Measurements from ENCODE around the gene ADAR.

ADAR gene

DNA sequence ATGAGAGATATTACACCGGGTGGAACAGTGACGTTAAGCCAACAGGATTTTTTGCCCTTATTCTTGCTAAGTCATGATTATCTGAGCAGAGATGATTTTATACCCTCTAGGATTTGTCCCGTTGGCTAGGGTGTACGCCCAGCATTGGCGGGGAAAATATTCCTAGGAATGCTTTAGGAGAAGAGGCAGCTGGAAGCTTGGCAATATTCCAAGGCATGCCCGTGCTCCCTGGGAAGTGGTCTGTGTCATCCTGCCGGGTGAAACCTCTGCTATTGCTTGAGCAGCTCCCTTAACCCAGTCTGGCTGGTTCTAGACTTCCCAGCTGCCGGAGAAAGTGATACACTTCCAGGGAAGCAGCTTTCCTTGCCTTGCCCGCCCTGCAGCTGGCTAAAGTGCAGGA, 24.2 kb downstream of the ADAR start:
- no peak for DNase-seq

DNA sequence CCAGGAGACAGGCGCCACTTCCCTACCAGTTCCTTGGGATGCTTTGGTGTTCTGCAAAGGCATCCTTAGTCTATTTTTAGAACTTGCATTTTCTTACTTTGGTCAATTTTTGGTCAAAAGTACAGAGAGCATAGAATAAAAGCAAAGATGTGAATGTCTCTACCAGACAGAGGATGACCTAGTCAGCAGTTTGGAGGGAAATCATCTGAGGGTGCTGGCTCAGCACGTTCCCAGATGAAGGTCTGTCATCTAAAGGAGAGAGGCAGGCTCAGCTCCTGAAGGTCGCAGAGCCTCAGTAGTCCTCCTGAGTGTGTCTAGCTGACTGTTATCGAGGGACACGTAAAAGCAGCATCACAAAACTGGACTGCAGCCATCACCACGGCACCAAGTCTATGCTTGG, 25.1 kb downstream of the ADAR start:
- DNase-seq, result no peak

DNA sequence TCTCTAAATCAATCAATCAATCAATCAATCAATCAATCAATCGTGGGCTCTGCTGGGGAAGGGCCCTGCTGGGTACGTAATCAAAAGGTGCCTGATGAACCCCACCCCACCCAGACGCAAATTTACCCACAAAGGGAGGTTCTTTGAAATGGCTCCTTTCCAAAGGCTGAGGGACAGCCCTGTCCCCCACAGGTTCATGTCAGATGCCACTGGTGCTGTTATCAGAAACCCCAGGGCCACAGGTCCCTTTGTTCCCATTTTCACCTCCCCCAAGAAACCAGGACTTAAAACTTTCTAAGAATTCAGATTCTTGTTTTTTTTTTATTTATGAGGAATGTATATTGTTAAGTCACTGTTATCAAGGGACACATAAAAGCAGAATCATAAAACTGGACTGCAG, 26.2 kb downstream of the ADAR start:
- no peak for DNase-seq

DNA sequence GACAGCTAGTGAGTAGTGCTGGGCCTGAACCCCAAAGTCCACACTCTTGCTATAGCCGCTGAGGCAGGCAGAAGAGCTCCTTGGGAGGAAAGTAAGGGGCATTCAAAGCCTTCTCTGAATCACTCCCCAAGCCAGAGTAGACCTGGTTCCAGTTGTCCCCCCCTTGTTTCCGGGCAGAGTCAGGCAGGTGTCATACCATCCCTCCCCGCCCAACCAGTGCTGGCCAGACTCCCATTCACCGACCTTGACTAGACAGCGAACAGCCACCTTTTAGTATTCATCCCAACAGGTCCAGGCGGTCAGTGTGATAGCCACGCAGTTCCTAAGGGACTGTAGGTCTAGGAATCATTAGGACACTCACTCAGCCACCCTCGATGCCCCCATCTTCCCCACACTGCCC, 28.6 kb downstream of the ADAR start:
- DNase-seq, result no peak

DNA sequence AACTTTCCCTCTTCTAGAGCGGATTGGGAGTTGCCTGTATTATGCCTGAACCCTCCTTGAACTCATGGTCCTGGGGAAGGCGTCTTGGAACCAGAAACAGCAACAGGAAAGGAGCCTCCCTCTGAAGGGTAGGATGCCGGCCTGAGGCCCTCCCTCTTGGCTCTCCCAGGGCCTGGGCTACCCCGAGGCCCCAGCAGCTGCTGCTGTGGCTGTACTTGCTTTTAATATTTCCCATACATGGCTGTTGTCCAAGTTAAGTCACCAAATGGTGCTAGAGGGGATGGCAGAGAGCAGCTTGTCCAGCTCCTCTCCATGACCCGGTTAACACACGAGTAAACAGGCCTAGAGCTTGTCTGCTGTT, 29.9 kb downstream of the ADAR start:
- DNase-seq, result no peak

DNA sequence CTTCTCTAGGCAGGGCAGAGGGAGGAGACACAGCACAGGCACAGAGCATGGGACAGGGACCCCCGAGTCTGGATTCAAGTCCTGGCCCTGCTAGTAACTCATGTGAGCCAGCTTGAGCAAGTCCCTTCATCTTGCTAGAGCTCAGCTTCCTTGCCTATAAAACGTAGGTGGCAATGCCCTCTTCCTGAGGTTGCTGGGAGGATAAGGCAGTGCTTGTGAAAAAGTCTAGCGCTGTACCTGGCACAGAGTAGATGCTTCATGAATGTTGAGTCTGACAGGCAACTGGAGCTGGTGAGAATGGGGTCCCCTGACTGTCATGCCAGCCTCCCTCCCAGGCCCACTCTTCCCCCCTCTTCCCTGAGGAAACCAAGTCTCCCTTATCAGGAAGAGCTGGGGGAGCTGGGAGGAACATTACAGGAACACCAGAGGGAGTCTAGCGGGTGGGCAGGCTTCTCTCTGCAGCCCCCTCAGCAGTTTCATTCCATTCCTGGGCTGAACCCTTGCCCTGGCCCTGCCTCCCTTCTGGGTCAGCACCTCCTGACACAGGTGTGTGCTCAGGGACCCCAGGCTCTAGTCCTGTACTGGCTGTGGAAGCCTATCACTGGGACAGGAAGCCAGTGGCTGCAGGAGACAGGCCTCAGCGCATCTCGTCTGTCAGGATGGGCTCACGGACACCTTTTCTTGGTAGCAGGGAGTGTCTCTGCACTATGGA, 30.5 kb downstream of the ADAR start:
- no peak for DNase-seq

DNA sequence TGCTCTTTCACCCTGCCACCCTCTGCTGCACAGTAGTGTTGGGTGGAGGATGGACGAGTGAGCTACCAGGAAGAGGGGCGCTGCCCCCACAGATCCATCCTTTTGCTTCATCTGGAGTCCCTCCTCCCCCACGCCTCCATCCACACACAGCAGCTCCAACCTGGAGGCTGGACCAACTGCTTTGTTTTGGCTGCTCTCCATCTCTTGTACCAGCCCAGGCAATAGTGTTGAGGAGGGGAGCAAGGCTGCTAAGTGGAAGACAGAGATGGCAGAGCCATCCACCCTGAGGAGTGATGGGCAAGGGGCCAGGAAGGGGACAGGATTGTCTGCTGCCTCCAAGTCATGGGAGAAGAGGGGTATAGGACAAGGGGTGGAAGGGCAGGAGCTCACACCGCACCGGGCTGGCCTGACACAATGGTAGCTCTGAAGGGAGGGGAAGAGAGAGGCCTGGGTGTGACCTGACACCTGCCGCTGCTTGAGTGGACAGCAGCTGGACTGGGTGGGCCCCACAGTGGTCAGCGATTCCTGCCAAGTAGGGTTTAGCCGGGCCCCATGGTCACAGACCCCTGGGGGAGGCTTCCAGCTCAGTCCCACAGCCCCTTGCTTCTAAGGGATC, 31.9 kb downstream of the ADAR start:
- no peak for DNase-seq

DNA sequence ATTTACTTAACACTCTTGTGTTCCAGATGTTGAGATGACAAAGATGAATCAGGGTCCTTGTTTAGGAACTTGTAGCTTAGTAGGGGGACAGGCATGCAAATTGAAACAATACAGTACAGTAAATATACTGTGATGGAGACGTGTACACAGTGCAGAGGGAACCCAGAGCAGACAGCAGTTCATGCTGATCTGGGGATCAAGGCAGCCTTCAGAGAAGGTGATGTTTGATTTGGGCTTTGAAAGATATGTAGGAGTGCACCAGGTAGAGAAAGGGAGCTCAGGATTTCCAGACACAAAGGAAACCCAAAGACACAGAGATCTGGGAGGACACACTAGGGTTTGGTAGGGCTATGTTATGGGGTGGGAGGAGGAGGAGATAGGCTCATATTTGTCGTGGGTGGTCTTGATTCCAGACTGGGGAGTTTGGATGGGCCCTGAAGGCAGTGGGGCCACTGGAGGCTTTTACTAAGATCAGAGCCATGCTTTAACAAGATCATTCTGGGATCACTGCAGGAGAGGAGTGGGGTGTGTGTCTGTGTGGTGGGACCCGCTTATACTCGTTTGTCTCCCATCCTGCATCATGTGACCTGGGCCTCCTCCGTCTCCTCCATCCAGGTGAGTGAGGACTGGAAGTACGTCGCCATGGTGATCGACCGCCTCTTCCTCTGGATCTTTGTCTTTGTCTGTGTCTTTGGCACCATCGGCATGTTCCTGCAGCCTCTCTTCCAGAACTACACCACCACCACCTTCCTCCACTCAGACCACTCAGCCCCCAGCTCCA, 32.6 kb downstream of the ADAR start:
- DNase-seq, result no peak

DNA sequence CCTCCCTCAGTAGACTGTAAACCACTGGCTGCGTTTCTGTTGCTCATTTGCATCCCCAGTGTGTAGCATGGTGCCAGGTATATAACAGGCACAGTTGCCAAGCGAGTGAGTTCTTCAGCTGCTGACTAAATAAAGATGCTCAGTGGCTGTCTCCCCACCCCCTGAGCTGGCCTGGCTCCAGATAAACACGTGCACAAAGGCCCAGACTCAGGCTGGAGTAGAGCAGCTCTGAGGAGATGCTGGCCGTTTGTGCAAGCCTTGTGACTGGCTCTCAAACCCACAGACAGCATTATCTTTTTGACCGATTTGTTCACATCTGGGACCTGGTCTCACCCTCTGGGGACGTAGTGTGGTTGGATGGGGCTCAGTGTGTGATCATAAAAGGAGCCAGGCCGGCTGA, 33.3 kb downstream of the ADAR start:
- DNase-seq, result no peak

DNA sequence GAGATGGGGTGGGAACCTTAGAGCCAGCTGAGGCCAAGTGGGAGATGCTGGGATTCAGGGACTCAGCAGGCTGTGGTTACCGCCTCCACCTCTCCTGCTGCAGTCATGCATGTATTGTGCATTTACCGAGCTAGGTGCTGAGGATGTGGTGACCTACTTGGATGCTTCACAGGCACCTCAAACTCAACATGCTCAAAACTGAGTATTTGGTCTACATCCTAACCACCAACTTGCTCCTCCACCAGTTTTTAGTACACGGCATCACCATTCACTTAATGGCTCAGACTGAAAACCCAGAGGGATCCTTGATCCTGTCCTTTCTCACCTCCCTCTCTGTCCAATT, 34.8 kb downstream of the ADAR start:
- no peak for DNase-seq

DNA sequence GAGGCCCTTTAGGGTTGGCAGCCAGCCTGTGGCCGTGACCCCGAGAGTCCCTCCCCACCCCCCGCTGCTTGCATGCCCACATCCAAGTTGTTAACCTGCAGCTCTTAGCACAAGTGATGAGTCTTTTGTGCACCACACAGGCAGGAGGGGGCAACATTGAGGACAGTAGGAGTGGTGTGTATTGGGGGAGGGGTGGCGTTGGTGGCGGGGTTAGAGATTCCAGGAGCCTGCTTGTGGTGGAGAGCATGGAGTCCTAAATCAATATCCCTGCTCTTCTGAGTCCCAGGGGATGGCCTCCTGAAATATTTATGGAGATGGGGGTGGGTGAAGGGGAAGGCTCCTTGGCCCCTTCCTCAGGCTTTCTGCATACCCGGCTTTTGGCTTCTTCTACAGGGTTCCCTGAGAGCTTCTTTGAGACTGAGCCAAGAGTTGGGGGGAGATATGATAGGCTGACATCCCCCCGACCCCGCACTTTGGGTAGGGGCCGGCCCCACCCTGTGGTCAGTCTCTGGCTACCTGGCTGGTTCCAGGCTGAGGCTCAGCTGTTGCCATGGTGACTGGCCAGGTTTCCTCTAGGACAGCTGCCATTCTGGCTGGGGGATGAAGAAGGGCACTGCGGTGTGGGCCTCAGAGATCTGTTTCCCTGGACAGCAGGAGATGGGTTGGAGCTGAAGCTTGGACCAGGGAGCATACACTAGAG, 35.4 kb downstream of the ADAR start:
- DNase-seq, result no peak

DNA sequence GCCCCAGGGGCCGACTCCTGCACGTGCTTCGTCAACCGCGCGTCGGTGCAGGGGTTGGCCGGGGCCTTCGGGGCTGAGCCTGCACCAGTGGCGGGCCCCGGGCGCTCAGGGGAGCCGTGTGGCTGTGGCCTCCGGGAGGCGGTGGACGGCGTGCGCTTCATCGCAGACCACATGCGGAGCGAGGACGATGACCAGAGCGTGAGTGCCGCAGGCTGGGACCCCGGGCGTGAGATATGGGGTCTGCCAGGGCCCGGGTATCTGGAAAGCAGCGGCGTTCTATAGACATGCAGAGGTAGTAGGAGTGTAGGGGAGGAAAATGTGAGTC, 36.1 kb downstream of the ADAR start:
- DNase-seq, result no peak

DNA sequence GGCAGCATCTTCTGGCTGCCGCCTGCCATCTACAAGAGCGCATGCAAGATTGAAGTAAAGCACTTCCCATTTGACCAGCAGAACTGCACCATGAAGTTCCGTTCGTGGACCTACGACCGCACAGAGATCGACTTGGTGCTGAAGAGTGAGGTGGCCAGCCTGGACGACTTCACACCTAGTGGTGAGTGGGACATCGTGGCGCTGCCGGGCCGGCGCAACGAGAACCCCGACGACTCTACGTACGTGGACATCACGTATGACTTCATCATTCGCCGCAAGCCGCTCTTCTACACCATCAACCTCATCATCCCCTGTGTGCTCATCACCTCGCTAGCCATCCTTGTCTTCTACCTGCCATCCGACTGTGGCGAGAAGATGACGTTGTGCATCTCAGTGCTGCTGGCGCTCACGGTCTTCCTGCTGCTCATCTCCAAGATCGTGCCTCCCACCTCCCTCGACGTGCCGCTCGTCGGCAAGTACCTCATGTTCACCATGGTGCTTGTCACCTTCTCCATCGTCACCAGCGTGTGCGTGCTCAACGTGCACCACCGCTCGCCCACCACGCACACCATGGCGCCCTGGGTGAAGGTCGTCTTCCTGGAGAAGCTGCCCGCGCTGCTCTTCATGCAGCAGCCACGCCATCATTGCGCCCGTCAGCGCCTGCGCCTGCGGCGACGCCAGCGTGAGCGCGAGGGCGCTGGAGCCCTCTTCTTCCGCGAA, 36.6 kb downstream of the ADAR start:
- no peak for DNase-seq

DNA sequence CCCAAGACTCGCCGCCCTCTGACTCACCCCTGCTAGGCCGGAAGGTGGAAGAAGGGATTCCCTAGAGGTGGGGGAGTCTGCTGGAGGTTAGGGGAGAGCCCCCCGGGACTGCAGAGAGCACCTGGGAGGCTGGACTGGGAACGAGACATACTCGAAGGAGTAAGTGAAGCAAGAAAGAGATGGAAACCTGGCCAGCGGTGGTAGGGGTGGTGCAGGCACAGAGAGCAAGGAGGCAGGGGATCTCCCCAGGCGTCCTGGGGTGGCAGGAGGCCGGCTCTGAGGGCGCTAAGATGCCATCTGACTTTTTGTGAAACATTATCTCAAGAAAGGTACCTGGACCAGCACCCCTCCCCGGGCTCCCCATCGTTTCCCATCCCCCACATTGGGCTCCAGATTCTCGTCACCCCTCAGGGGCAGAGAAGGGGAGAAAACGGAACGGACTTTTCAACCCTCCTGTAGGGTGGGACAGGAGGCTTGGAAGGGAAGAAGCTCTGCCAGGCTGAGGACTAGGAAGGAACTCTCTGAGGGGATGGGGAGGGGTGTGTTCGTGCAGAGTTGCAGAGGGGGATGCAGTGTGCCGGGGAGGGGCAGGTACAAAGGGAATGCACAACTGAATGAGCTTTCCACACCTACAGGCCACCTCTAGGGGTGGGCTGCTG, 39.7 kb downstream of the ADAR start:
- DNase-seq, result no peak

DNA sequence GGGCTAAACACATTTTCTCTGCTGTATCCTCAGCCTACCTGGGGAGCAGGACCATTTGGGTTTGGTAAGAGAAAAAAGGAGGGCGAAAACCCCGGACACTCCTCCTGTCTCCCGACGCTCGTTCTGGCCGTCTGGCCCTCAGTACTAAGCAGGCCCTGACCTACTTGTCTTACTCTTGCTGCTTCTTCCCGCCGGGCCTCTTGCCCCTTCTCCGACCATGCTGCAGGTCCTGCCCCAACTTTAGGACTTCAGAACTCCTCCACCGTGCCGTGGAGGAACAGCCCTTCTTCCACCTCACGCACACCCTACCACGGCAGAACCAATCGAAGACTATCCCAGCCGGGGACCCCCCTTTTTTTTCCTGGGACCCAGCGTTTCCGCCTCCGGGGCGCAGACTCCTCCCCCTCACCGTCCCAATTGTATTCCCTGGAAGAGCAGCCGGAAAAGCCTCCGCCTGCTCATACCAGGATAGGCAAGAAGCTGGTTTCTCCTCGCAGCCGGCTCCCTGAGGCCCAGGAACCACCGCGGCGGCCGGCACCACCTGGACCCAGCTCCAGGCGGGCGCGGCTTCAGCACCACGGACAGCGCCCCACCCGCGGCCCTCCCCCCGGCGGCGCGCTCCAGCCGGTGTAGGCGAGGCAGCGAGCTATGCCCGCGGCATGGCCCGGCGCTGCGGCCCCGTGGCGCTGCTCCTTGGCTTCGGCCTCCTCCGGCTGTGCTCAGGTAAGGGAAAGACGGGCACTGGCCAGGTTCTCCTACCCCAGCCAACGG, 40.4 kb downstream of the ADAR start, which contains the start of gene CHRNB2:
Gene CHRNB2, plus strand, starts transcription at position 393 of the 771 bp plus-strand sequence. Its CDS starts 267 bp downstream, at position 660.
- DNase-seq, result peak; percentile 30

DNA sequence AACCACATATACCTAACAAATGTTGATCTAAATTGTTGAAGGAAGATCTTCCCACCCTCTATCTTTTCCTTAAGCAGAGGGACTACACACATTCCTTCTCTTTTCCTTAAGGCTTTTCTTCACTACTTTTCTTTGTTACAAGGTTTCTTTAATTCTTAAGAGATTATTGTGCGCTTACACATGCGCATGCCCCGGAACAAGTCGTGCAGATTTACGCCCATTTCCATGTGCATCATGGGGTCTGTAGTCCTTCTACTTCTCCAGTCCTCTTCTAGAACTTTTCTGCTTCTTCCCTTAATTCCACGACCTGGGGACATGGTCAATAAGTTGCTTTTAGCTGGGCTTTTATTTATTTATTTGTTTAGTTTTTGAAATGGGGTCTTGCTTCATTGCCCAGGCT, 42.1 kb downstream of the ADAR start:
- DNase-seq, result no peak

DNA sequence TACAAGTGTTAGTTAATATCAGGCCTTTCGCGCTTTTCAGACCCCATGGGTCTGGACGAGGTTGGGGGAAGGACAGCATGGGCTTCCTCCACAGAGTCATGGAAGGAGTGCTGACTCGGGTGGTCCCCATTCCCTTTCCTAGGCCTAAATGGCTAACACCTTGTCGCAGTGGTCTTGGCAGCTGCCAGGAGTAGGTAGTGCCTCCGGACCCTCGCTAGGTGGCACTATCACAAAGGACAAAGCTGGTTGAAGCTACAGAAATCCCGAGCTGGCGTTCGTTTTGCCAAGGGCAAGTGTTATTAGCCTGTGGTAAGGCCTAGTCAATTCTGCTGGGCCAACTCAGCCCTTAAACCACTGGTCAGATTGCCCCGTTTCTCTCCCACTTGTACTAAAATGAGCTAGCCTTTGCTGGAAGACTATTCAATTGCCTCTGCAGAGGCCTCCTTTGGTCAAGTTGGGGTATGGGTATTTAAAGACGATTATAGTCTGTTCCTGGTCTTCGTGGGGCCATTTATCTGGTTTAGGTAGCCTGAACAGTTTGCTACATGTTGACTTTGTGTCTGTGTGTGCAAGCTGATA, 48.4 kb downstream of the ADAR start:
- DNase-seq, result peak; percentile 60

DNA sequence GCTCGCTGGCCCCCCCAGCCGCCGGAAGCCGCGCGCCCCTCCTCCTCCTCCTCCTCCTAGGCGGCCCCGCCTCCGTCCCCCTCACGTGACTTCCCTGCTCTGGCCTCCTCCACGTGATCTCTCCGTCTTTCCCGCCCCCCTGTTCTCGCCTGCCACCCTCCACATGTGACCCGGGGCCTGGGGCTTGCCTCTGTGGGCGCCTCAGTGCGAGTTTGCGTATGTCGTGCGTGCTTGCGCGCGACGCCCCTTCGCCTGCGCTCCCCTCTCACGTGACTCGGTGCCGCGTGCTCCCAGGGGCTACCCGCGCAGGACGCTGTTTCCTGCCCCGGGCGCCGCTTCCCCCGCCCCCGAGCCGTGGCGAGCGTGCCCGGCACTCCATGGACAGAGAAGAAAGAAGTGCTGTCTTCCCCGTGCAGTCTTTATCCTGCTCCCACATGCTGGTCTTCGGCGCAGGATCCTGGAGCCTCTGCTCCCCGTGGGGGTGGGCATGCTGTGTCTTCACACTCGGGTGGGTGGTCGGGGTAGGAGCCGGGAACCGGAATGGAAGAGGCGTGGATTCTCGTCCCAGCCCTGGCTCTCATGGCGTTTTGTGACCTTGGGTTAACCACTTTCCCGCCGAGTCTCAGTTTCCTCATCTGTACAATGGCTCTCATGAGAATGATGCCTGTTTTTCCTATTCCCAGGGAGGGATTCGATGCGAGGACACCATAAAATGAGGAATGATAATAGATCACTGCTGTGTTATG, 49.1 kb downstream of the ADAR start:
- peak; percentile 85 for DNase-seq

DNA sequence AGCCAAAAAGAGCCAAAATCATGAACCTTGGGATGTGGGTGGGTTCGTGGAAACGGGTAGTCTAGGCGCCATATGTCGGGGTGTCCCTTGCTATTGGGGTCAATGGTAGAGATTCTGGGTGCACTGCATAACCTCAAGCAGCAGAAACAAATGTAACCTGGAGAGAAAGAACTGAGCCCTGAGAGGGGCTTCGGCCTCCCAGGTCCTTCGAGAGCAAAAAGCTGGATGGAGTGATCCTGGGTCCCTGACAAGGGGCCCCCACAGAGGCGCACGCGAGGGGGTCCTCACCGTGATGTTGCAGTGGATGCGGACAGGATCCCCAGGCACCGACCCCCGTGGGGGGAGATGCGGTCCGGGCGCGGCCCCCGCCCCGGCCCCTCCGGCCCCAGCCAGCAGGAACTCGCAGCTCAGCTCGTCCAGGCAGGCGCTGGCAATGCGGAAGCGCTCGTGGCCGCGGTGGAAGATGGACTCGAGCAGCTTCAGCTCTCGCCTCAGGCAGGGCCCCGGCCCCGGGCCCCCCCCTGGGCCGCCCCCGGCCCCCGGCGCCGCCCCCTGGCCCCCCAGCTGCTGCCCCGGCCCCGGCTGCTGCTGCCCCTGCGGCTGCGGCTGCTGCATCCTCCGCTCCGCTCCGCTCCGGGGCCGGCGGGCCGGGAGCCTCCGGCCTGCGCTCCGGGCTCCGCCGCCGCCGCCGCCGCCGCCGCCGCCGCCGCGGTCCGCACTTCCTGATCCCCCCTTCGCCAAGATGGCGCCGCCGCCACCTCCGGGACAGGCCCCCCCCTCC, 49.9 kb downstream of the ADAR start, which contains the start of gene UBE2Q1:
Gene UBE2Q1, minus strand, starts transcription at position 724 of the 781 bp plus-strand sequence. Its CDS starts 109 bp downstream, at position 615.
- DNase-seq, result no peak
